Uterus (tissue), 4 donors: ENCODE results near the gene TMEM181. TPM values are rescaled to one million over a fixed set of nuclear protein-coding genes. Genes with fewer than 3 reads are reported as not detected.

Experiments
- DNase-seq, 2 donors: peaks; one replicate each; pipeline ENCODE4 v3.0.0-alpha.2; 2019 to 2020
- H3K27ac ChIP-seq, 2 donors: fragments of 200-600 bp; sonication (generic); 1 replicate in 1 of 2; 2 replicates in 1 of 2; pipeline ENCODE4 v1.5.1; 2016 to 2018
- H3K27me3 ChIP-seq, 2 donors: fragments of 200-600 bp; sonication (generic); one replicate each; pipeline ENCODE4 v1.5.1; 2018 to 2019; ENCODE audit warnings: control low read depth in 1 of 2
- H3K36me3 ChIP-seq, 2 donors: fragments of 200-600 bp; sonication (generic); one replicate each; pipeline ENCODE4 v1.5.1; 2019; ENCODE audit warnings: control low read depth in 1 of 2
- H3K4me1 ChIP-seq, 2 donors: fragments of 200-600 bp; sonication (generic); one replicate each; pipeline ENCODE4 v1.5.1; 2018 to 2019; ENCODE audit warnings: control low read depth in 1 of 2
- H3K4me3 ChIP-seq, 2 donors: fragments of 200-600 bp; sonication (generic); 1 replicate in 1 of 2; 2 replicates in 1 of 2; pipeline ENCODE4 v1.5.1; 2018 to 2019; ENCODE audit warnings: mild to moderate bottlenecking in 1 of 2
- H3K9me3 ChIP-seq, 2 donors: fragments of 200-600 bp; sonication (generic); one replicate each; pipeline ENCODE4 v1.5.1; 2019; ENCODE audit warnings: control low read depth in 1 of 2
- CTCF ChIP-seq, 4 experiments: fragments of 200-600 bp in 2 of 4; fragments of 450-650 bp in 2 of 4; sonication (generic) in 2 of 4; IDR thresholded peaks; one replicate each; pipeline ENCODE4 v1.5.1; 2016 to 2019; ENCODE audit warnings: antibody characterized with exemption in 4 of 4, mild to moderate bottlenecking in 2 of 4, moderate library complexity in 1 of 4
- POLR2A ChIP-seq, 2 donors: fragments of 450-650 bp; IDR thresholded peaks; one replicate each; pipeline ENCODE4 v1.6.1; 2016; ENCODE audit warnings: antibody characterized with exemption in 2 of 2, mild to moderate bottlenecking in 1 of 2, moderate library complexity in 1 of 2
- intact Hi-C: fragments of 100-400 bp; cut with DNase I; formaldehyde crosslinking; loops from one replicate; pipeline ENCODE4 v1.15.1; 2023; ENCODE audit warnings: low total_unique reads
- total RNA-seq, 4 donors: library from RNA; depleted of rRNA in 3 of 4; stranded (reverse); fragments of >200 nt in 3 of 4; gene quantifications; one replicate each; pipeline versions ENCODE4 v1.1.0 to v1.2.4, GENCODE V29; 2014 to 2023
- donor health status: DM: yes; HTN: yes; CAD: no.

TMEM181 gene
- total RNA-seq, 4 donors from 2014 or later = 17.6 to 36.6 (median 28.8) TPM

GRCh38 chr6:158677906-158678578, 118.2 kb downstream of the TMEM181 start:
- Histone ChIP-seq H3K27me3 (no peaks in the 10 kb centered on the region), H3K36me3 (no peaks in the 10 kb centered on the region), H3K27ac (no peak overlapping the region), H3K9me3 (no peaks in the 10 kb centered on the region), H3K4me1 (no peaks in the 10 kb centered on the region), H3K4me3 (no peak overlapping the region)
- TF ChIP-seq POLR2A (IDR thresholded peaks at IDR 0.05) (no peak), CTCF (IDR thresholded peaks at IDR 0.05) (no peak)
- intact Hi-C loops = no loop called here
- no peak for DNase-seq

- no peaks in the 10 kb centered on the region for H3K27me3 ChIP-seq
- no peak for DNase-seq
- H3K4me3 ChIP-seq = no peak overlapping the region
- intact Hi-C loops = no loop called here
- no peaks in the 10 kb centered on the region for H3K36me3 ChIP-seq
- H3K27ac ChIP-seq = no peak overlapping the region
- H3K4me1 ChIP-seq = no peaks in the 10 kb centered on the region
- no peaks in the 10 kb centered on the region for H3K9me3 ChIP-seq
- TF ChIP-seq CTCF (IDR thresholded peaks at IDR 0.05) = no peak
- no peak for TF ChIP-seq POLR2A (IDR thresholded peaks at IDR 0.05)
Observed at GRCh38 chr6:158680015-158680414, 120.1 kb downstream of the TMEM181 start.

- Histone ChIP-seq H3K4me3 (no peak overlapping the region), H3K36me3 (no peaks in the 10 kb centered on the region), H3K4me1 (no peaks in the 10 kb centered on the region), H3K27me3 (no peaks in the 10 kb centered on the region), H3K27ac (no peak overlapping the region), H3K9me3 (no peaks in the 10 kb centered on the region)
- intact Hi-C loops = no loop called here
- DNase-seq = no peak
- TF ChIP-seq CTCF (IDR thresholded peaks at IDR 0.05) = no peak
- TF ChIP-seq POLR2A (IDR thresholded peaks at IDR 0.05) = no peak
Observed at GRCh38 chr6:158680481-158680880, 120.6 kb downstream of the TMEM181 start.

- intact Hi-C loops = no loop called here
- Histone ChIP-seq H3K9me3 (no peaks in the 10 kb centered on the region), H3K27me3 (no peaks in the 10 kb centered on the region), H3K4me1 (no peaks in the 10 kb centered on the region), H3K27ac (no peak overlapping the region), H3K36me3 (no peaks in the 10 kb centered on the region), H3K4me3 (no peak overlapping the region)
- no peak for DNase-seq
- TF ChIP-seq POLR2A (IDR thresholded peaks at IDR 0.05) = no peak
- TF ChIP-seq CTCF (IDR thresholded peaks at IDR 0.05) = no peak
Observed at GRCh38 chr6:158684311-158684710, 124.4 kb downstream of the TMEM181 start.

GRCh38 chr6:158684745-158685324, 124.9 kb downstream of the TMEM181 start:
- no peak for TF ChIP-seq CTCF (IDR thresholded peaks at IDR 0.05)
- no peak for TF ChIP-seq POLR2A (IDR thresholded peaks at IDR 0.05)
- no peak overlapping the region for H3K27ac ChIP-seq
- intact Hi-C loops = no loop called here
- no peaks in the 10 kb centered on the region for H3K4me1 ChIP-seq
- no peaks in the 10 kb centered on the region for H3K27me3 ChIP-seq
- no peak overlapping the region for H3K4me3 ChIP-seq
- no peaks in the 10 kb centered on the region for H3K9me3 ChIP-seq
- no peaks in the 10 kb centered on the region for H3K36me3 ChIP-seq
- no peak for DNase-seq
